Endothelial cell of umbilical vein (primary cell): ENCODE measurements around the gene SSTR5. TPM values are rescaled to one million over a fixed set of nuclear protein-coding genes. Genes with fewer than 3 reads are reported as not detected.

ENCODE experiments used
- BruUV-seq: library from RNA; stranded (reverse); fragments of 400-500 nt; replicated peaks from 2 replicates; lab custom pipeline; 2021; lab: Mats Ljungman, UMichigan
- CTCF ChIA-PET: fragments of 300-600, 350-600 bp; sonication (Branson Sonifier 250); formaldehyde crosslinking; loops from one replicate; lab custom pipeline; 2021; ENCODE audit warnings: antibody characterized with exemption, inconsistent platforms; lab: Charles Lee
- POLR2A ChIA-PET: fragments of 300-600, 350-600 bp; sonication (Branson Sonifier 250); formaldehyde crosslinking; loops from one replicate; lab custom pipeline; 2021; ENCODE audit warnings: antibody characterized with exemption, inconsistent platforms; lab: Charles Lee
- DNase-seq: peaks from one replicate; pipeline ENCODE4 v3.0.0-alpha.2; 2011; ENCODE audit warnings: low read depth, low spot score
- FAIRE-seq: peaks from 2 replicates; lab custom pipeline; 2011; peaks lifted over from hg19 to GRCh38; lab: Jason Lieb, UNC
- H2AFZ ChIP-seq: 2 replicates; pipeline ENCODE4 v1.6.0; 2012; ENCODE audit warnings: low read depth, low read length, control low read depth, inconsistent platforms
- H3K27ac ChIP-seq: 2 replicates; pipeline ENCODE4 v1.5.1; 2011; ENCODE audit warnings: low read depth, mild to moderate bottlenecking, control low read depth, low read length, moderate library complexity; ENCODE audit not compliant: insufficient read depth
- H3K27me3 ChIP-seq, 2 experiments: 2 replicates each; pipeline versions ENCODE4 v1.6.0 to v1.6.1; 2011; ENCODE audit warnings: low read length in 2 of 2, mixed read lengths in 1 of 2; ENCODE audit not compliant: control insufficient read depth in 2 of 2, insufficient read depth in 2 of 2
- H3K36me3 ChIP-seq, 2 experiments: 2 replicates in 1 of 2; 3 replicates in 1 of 2; pipeline ENCODE4 v1.5.1; 2011; ENCODE audit warnings: low read length in 2 of 2, mild to moderate bottlenecking in 1 of 2, moderate library complexity in 1 of 2; ENCODE audit not compliant: control insufficient read depth in 2 of 2, insufficient read depth in 2 of 2; ENCODE audit errors: extremely low read depth in 1 of 2
- H3K4me1 ChIP-seq: 3 replicates; pipeline ENCODE4 v1.5.1; 2011; ENCODE audit warnings: mild to moderate bottlenecking, low read length; ENCODE audit not compliant: control insufficient read depth, insufficient read depth; ENCODE audit errors: extremely low read depth
- H3K4me2 ChIP-seq: 2 replicates; pipeline ENCODE4 v1.6.1; 2011; ENCODE audit warnings: low read length, control low read depth, mixed read lengths; ENCODE audit not compliant: insufficient read depth
- H3K4me3 ChIP-seq, 3 experiments: fragments of 200-600 bp in 1 of 3; sonication (generic), shearing (Covaris generic) in 1 of 3; replicated peaks in 1 of 3; 2 replicates each; pipeline ENCODE4 v1.5.1; 2011 to 2016; ENCODE audit warnings: control low read depth in 3 of 3, low read length in 3 of 3, mild to moderate bottlenecking in 2 of 3, inconsistent platforms in 1 of 3, low read depth in 1 of 3, moderate library complexity in 1 of 3; ENCODE audit not compliant: insufficient read depth in 1 of 3
- H3K79me2 ChIP-seq: 2 replicates; pipeline ENCODE4 v1.6.0; 2012; ENCODE audit warnings: low read length, inconsistent platforms; ENCODE audit not compliant: control insufficient read depth, insufficient read depth
- H3K9ac ChIP-seq: replicated peaks from 2 replicates; pipeline ENCODE3; 2011; ENCODE audit warnings: low read length, control low read depth; ENCODE audit not compliant: insufficient read depth; ENCODE audit errors: extremely low read depth
- H3K9me1 ChIP-seq: replicated peaks from 3 replicates; pipeline ENCODE4 v1.6.0; 2011; ENCODE audit warnings: mild to moderate bottlenecking, low read length; ENCODE audit not compliant: control insufficient read depth, insufficient read depth; ENCODE audit errors: extremely low read depth
- H3K9me3 ChIP-seq: replicated peaks from 2 replicates; pipeline ENCODE4 v1.5.1; 2012; ENCODE audit warnings: low read length, inconsistent platforms; ENCODE audit not compliant: control insufficient read depth, insufficient read depth
- H4K20me1 ChIP-seq: replicated peaks from 2 replicates; pipeline ENCODE3; 2011; ENCODE audit warnings: mild to moderate bottlenecking, low read length; ENCODE audit not compliant: control insufficient read depth, insufficient read depth; ENCODE audit errors: extremely low read depth
- EZH2 ChIP-seq: IDR thresholded peaks from 2 replicates; pipeline ENCODE4 v1.6.1; 2012; ENCODE audit warnings: borderline replicate concordance, low read depth, mild to moderate bottlenecking, moderate library complexity, low read length, inconsistent platforms; ENCODE audit not compliant: severe bottlenecking
- FOS ChIP-seq: IDR thresholded peaks from 2 replicates; pipeline ENCODE4 v1.6.1; 2011; ENCODE audit warnings: mild to moderate bottlenecking, low read length, moderate library complexity, borderline replicate concordance; ENCODE audit not compliant: insufficient read depth
- GATA2 ChIP-seq: IDR thresholded peaks from 2 replicates; pipeline ENCODE4 v1.7.0; 2011; ENCODE audit warnings: low read depth, mild to moderate bottlenecking, moderate library complexity, mixed read lengths, low read length; ENCODE audit not compliant: insufficient read length, insufficient read depth
- JUN ChIP-seq: IDR thresholded peaks from 2 replicates; pipeline ENCODE4 v1.6.1; 2011; ENCODE audit warnings: borderline replicate concordance, low read depth; ENCODE audit not compliant: insufficient read length, insufficient read depth
- MYC ChIP-seq: IDR thresholded peaks from one replicate; pipeline ENCODE4 v1.6.1; 2011; ENCODE audit warnings: mild to moderate bottlenecking, low read depth, low read length
- POLR2A ChIP-seq: IDR thresholded peaks from 2 replicates; pipeline ENCODE4 v1.6.1; 2012; ENCODE audit warnings: low read depth, mild to moderate bottlenecking, control low read depth, low read length
- POLR2AphosphoS5 ChIP-seq: IDR thresholded peaks from 2 replicates; pipeline ENCODE4 v1.6.1; 2012; ENCODE audit warnings: low read depth, mild to moderate bottlenecking, control low read depth, low read length, moderate library complexity; ENCODE audit not compliant: insufficient read depth
- dilution Hi-C: fragments of 300-500 bp; cut with MboI; formaldehyde crosslinking; loops from one replicate; pipeline ENCODE4 v1.15.0; 2019; ENCODE audit warnings: low sequenced_read_pairs; ENCODE audit not compliant: extremely low pct_ligation_motif_present
- intact Hi-C: fragments of 100-400 bp; cut with micrococcal nuclease; formaldehyde crosslinking; loops from one replicate; pipeline ENCODE4 v1.10.0; 2022
- polyA plus RNA-seq, 4 experiments: library from polyadenylated mRNA; depleted of rRNA in 3 of 4; stranded (reverse) in 3 of 4; unstranded in 1 of 4; fragments of >200 nt; gene quantifications; 2 replicates each; pipeline versions ENCODE4 v1.2.1 to v1.2.3, GENCODE V29; 2011 to 2012; ENCODE audit warnings: missing spikeins in 1 of 4
- total RNA-seq: library from RNA; stranded (reverse); gene quantifications from 2 replicates; pipeline ENCODE4 v1.2.3, GENCODE V29; 2021
- TF ChIP-seq, protein P1 (sequence below), 2 donors: IDR thresholded peaks; 1 replicate in 1 of 2; 2 replicates in 1 of 2; pipeline ENCODE4 v1.5.1; 2011; ENCODE audit warnings: low read length in 2 of 2, mild to moderate bottlenecking in 2 of 2, moderate library complexity in 2 of 2, control low read depth in 1 of 2, inconsistent platforms in 1 of 2, low read depth in 1 of 2; ENCODE audit not compliant: insufficient read depth in 1 of 2; ENCODE audit errors: extremely low read depth in 1 of 2
- TF ChIP-seq, protein P2 (sequence below): IDR thresholded peaks from 2 replicates; pipeline ENCODE4 v1.6.1; 2011; ENCODE audit not compliant: insufficient read depth, insufficient read length

Gene SSTR5
- total and polyA plus RNA-seq, 2 donors (not counting 3 experiments of a cell fraction or from before 2014, with no cell fraction given): 0.24 to 0.52 TPM

DNA sequence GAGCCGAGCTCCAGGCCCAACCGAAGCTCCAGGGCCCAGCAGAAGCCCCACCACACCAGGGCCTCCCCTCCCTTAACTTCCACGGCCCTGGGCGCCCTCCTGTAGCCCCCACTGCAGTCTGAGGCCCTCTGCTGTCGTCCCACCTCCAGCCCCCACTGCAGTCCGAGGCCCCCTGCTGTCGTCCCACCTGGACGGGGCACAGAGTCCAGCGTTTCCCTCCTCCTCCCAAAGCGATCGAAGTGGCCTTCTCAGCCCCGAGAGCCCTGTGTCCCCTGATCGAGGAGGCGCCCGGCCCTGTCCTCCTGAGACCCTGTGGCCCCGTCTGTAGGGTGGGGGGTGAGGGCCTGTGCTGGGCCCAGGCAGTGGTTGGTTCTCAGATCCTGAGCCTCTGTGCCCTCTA, 54.6 kb downstream of the SSTR5 start:
- ChIA-PET CTCF (interaction anchor here (1.0 kb wide), 1 partner anchor 69 kb away, joined by 3 read pairs; no protein-coding TSS in a partner anchor), POLR2A (no interaction called here)
- dilution Hi-C loops (no loop called here), intact Hi-C loops (no loop called here)
- Histone ChIP-seq H3K4me3 (no peak overlapping the region), H3K9me3 (no peaks in the 10 kb centered on the region), H3K79me2 (no peaks in the 10 kb centered on the region), H3K4me2 (no peak overlapping the region), H3K27ac (no peak overlapping the region), H3K4me1 (no peaks in the 10 kb centered on the region), H4K20me1 (no peaks in the 10 kb centered on the region), H3K9me1 (no peaks in the 10 kb centered on the region), H3K27me3 (no peaks in the 10 kb centered on the region), H3K36me3 (no peaks in the 10 kb centered on the region), H3K9ac (no peak overlapping the region), H2AFZ (no peak overlapping the region)
- no peak for TF ChIP-seq POLR2A
- TF ChIP-seq, protein P1, sequence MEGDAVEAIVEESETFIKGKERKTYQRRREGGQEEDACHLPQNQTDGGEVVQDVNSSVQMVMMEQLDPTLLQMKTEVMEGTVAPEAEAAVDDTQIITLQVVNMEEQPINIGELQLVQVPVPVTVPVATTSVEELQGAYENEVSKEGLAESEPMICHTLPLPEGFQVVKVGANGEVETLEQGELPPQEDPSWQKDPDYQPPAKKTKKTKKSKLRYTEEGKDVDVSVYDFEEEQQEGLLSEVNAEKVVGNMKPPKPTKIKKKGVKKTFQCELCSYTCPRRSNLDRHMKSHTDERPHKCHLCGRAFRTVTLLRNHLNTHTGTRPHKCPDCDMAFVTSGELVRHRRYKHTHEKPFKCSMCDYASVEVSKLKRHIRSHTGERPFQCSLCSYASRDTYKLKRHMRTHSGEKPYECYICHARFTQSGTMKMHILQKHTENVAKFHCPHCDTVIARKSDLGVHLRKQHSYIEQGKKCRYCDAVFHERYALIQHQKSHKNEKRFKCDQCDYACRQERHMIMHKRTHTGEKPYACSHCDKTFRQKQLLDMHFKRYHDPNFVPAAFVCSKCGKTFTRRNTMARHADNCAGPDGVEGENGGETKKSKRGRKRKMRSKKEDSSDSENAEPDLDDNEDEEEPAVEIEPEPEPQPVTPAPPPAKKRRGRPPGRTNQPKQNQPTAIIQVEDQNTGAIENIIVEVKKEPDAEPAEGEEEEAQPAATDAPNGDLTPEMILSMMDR (IDR thresholded peaks at IDR 0.05; ENCODE audit: extremely low read depth in 1 of 2, insufficient read depth in 1 of 2, low read depth in 1 of 2, low read length in 2 of 2): no peak
- TF ChIP-seq, protein P2, sequence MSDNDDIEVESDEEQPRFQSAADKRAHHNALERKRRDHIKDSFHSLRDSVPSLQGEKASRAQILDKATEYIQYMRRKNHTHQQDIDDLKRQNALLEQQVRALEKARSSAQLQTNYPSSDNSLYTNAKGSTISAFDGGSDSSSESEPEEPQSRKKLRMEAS: no peak
- no peak for TF ChIP-seq FOS
- no peak for TF ChIP-seq JUN
- no peak for TF ChIP-seq MYC
- TF ChIP-seq POLR2AphosphoS5: no peak
- no peak for TF ChIP-seq GATA2
- no peak for TF ChIP-seq EZH2
- FAIRE-seq: no peak
- no TSS peak for BruUV-seq
- DNase-seq: no peak
